GM15510 (cell line): ENCODE data around the gene FBRSL1.

Source experiments
- POLR2A ChIP-seq: IDR thresholded peaks from 3 replicates; pipeline ENCODE4 v1.6.1; 2011; ENCODE audit warnings: borderline replicate concordance; ENCODE audit not compliant: insufficient read length; ENCODE audit errors: extremely low read depth

The FBRSL1 gene

DNA sequence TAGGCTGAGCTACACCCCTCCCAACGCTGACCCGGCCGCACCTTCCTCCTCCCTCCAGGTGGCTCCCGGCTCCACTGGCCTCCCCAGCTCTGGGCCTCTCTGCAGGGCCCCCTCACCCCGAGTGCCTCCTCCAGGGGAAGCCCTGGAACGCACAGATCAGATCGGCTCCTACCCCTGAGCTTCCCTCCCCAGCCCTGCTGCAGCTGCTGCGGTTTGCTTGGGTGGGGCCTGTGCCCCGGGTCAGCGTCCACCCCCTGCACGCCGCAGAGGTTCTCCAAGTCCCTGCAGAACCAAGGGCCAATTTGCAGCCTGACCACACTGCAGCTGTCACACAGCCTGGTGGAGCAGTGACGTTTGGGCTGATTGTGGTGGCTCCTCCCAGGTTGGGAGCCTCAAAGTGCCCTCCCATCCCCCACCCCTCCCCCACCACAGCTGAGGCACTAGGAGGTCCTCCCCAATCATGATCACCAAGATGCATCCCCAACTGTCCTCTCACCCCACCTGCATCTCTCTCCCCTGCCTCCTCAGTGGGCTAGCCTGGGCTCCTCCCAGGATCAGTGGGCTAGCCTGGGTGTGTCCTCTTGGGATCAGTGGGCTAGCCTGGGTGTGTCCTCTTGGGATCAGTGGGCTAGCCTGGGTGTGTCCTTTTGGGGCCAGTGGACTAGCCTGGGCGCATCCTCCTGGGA, 12.8 kb upstream of the FBRSL1 start:
- TF ChIP-seq POLR2A = no peak

DNA sequence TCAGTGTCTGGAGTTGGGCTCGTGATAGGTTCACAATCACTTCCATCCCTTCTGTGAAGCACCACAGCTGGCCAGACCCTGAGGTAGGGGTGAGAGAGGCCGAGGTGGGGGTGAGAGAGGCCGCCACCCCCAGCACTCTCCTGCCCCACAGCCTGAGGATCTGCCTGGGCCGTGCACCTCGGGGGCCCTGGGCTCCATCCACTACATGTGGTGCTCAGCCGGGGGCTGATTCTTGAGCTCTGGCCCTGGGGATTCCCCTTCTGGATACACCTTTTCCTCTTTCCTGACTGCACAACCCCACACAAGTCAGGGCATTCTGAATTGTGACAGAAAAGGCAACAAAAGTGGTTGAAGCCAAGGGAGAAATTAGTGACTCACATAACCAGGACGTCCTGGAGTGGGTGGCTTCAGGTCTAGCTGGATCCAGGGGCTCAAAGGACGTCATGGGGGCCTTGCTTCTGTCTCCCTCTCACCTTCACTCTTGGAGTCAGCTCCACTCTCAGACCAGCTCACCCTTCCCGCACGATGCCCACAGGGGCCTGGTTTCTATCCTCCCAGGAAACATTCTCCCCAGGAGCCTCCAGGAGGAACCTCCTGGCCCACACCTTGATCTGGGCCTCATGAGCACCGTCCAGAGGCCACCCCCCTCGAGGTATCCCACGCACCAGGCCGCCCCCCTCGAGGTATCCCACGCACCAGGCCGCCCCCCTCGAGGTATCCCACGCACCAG, 12.1 kb upstream of the FBRSL1 start:
- TF ChIP-seq POLR2A = no peak

DNA sequence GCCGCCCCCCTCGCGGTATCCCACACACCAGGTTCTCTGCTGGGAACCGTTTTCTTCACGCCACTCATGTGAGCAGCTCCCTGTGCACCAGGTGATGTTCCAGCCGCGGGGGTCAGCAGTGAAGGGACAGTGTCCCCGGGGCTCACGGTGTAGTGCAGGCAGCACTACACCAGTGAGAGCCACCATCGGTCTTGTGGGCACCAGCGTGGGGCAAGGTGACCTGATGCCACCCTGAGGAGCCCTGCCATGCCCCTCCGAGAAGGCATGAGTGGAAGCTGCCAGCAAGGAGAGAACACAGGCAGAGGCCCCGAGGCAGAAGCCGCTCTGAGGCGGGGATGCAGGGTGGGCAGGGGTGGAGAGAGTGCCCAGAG, 11.5 kb upstream of the FBRSL1 start:
- TF ChIP-seq POLR2A = no peak

DNA sequence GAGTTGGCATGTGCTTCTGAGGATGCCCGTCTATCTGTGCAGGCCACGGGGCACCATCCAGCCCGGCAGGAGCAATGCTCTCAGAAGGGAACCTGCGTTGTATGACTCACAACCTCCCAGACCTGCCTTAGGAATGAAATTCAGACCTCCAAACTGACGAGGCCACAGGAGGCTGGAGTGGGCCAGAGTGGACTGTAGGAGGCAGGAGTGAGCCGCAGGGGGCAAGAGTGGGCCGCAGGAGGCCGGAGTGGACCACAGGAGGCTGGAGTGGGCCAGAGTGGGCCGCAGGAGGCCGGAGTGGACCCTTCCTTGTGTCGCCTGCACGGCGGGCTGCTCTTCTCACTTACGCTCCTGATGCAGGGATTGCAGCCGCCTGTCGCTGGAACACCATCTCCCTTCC, 11.1 kb upstream of the FBRSL1 start:
- TF ChIP-seq POLR2A = no peak

DNA sequence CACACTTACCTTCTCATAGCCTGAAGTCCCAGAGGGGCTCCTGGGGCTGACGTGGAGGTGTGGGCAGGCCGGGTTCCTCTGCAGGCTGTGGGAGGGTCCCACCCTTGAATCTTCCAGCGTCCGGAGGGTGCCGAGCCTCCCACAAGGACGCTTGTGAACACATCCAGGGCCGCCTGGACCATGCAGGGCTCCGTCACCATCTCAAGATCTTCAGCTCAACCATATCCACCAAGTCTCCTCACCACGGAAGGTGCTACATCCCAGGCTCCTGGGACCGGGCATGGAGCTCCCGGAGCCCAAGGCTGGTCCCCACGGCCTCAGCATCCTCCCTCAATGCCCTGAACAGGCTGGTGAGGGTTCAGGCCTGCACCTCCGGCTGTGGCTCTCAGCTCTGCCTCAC, 10.7 kb upstream of the FBRSL1 start:
- TF ChIP-seq POLR2A = no peak

DNA sequence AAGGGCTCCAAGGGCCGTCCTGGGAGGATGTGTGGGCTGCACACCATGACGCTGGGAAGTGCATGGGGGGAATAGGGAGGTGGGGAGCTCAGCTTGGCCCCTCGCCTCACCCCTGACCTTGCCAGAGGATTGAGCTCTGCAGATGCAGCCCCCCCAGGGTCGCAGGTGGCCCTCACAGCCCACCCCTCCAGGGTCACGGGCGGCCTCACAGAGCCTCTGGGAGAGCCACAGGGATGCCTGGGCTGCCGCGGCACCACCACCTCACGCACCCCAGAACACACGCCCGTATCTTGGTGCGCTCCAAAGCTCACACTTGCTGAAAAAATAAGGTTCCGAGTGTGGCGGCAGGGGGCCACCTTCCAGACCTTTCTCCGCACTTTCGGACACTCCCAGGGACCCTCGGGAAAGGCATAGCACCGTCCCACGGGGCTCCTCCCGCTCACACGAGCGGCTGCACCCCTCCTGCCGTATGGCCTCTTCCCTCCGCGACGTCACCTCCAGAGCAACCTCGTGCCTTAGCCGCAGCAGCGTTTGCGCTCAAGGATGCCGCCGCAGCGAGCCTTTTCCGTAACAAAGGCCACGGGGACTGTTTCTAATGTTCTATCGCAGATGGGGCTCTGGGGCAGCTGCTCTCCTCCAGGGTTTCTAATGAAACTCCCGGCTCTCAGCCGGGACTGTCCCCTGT, 9.9 kb upstream of the FBRSL1 start:
- TF ChIP-seq POLR2A = no peak

DNA sequence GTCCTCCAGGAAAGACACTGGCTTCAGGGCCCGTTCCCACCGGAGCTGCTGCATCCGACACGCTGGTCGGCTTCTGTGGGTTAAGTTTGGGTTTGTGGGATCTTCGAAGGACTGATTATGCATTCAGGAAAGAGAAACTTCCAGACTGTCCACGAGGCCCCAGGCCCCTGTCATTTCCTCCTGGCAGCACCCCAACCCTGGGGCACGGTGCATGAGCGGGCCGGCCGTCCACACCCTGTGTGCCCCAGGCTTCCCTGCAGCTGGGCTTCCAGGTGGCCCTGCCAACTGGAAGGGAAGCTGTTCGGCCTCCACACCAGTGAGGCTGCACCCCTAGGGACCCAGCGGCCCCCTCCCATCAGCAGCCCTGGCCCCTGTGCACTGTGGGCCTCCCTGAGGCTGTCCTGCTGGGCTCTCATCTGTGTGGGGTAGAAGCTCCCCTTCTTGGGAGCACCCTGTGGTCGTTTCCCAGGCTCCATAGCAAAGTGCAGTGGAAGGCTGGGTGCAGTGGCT, 9.3 kb upstream of the FBRSL1 start:
- TF ChIP-seq POLR2A = no peak

DNA sequence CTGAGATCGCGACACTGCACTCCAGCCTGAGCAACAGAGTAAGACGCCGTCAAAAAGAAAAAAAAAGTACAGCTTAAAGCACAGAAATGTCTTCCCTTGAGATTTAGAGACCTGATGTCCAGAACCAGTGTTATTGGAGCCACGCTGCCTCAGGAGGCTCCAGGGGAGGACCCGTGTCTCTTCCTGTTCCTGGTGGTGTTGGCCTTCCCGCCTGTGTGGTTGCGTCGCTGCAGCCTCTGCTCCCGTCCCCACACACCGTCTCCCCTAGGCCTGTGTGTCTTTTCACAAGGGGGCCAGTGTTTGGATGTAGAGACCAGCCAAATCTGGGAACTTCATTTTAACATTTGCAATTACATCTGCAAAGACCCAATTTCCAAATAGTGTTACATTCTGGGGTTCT, 8.6 kb upstream of the FBRSL1 start:
- TF ChIP-seq POLR2A = no peak

DNA sequence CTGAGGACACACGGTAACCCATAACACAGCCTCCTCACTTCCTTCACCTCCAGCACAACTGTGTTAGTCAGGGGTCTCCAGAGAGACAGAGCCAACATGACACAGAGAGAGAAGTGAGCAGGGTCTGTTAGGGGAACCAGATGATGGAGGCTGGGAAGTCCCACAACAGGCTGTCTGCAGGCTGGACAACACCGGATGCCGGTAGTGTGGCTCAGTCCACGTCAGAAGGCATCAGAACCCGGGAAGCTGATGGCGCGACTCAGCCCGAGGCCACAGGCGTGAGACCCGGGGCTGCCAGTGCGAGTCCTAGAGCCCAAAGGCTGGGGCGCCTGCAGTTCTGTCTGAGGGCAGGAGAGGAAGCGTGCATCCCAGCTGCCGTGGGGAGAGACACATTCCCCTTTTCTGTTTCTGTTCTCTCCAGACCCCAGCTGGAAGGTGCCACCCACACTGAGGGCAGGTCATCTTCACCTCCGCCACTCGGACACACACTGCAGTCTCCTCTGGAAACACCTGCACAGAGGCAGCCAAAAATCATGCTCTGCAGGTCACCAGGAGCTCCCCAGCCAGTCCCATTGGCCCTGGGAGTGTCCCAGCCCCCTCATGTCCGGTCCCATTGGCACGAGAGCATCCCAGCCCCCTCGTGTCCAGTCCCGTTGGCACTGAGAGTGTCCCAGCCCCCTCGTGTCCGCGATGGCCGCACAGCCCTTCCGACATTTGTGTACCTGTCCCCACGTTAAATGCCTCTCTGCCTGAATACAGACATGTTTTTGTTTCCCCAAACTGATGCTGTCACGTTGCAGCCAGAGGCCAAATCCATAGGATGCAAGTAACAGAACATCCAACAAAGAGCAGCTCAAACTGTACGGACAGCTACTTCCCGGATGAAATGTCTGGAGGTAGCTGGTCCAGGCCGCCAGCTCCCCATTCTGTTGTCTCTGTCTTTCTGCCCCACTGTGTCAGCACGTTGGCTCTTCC, 7.9 kb upstream of the FBRSL1 start:
- TF ChIP-seq POLR2A = no peak

DNA sequence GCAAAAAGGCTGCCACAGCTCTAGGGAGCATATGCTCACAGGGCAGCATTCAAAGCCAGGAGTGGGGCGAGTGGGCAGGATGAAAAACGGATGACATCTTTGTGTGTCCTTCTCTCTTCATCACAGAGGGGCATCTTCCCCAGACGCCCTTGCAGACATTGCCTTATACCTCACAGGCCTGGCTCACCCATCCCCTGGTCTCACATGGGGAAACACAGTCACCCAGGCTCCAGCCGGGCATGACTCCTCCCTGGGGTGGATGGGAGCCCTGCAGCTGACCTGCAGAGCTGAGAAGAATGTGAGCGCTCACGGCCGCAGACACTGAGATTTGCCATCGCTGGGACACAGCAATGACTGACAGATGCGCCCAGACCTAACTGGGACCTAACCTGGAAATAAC, 7.2 kb upstream of the FBRSL1 start:
- TF ChIP-seq POLR2A = no peak

DNA sequence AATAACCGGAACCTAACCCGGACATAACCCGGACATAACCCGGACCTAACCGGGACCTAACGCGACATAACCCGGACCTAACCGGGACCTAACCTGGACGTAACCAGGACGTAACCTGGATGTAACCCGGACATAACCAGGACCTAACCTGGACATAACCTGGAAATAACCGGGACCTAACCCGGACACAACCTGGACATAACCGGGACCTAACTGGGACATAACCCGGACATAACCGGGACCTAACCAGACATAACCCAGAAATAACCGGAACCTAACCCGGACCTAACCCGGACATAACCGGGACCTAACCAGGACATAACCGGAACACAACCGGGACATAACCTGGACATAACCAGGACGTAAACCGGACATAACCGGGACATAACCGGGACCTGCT, 6.7 kb upstream of the FBRSL1 start:
- no peak for TF ChIP-seq POLR2A

DNA sequence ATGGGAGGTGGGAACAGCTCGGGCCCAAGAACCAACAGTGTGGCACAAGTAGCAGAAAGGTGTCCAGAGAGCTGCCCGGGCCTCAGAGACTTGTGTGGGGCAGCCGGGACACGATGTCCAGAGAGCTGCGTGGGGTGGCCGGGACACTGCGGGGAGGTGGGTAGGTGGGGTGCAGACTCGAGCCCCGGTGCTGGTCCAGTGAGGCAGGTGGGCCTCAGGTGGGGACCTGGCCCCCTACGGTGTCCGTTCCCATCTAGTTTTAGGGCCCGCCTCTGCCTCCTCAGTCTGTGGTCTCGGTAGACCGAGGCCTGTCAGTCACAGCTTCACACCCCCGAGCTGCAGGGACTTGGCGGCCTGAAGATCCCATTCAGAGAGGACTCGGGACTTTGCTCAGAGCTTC, 6.3 kb upstream of the FBRSL1 start:
- TF ChIP-seq POLR2A = no peak

DNA sequence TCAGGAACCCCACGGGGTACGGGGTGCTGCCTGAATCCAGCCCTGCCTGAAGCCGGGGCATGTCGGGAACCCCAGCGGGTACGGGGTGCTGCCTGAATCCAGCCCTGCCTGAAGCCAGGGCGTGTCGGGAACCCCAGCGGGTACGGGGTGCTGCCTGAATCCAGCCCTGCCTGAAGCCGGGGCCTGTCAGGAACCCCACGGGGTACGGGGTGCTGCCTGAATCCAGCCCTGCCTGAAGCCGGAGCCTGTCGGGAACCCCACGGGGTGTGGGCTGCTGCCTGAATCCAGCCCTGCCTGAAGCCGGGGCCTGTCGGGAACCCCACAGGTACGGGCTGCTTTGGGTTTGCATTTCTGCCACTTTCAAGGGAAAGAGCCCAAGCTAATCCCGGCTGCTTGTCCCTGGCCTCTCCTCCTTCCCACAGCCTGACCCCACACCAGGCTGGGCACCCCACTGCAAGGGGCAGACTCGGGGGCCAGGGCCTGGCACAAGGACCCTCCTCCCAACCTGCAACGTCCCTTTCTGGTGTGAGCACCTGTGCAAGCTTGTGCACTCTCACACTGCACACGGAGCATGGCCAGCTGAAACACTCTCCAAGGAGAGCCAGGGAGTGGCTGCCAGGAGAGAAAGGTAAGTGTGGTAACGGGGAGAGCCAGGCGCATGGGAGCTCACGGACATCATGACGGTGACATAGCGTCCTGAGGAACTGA, 5.6 kb upstream of the FBRSL1 start:
- no peak for TF ChIP-seq POLR2A

DNA sequence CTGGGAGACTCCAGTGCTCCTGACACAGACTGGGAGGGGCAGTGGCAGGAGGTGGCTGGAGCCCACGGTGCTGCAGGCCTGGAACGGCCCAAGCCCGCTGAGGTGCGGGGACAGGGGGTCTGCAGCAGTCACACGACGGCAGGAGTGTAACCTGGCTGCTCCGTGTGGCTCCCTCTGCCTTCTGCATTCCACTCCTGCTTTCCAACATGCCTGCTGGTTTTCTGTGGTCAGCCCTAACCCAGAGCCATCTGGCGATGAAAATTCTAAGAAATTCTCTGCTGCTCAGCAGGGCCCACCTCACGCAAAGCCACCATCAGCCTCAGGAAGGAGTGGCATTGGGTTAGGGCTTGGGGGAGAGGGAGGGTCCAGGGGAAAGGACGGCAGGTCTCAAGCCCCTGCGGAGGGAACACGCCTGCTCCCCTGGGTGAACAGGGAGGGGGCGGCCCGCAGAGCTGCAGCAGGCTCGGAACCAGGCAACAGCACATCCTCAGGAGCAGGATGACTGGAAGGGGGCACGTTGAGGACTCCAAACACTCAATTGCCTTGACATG, 5.0 kb upstream of the FBRSL1 start:
- TF ChIP-seq POLR2A = no peak
